NB4 (cell line): ENCODE results near the gene LCE3A.

Source experiments
- MYC ChIP-seq: IDR thresholded peaks from 2 replicates; pipeline ENCODE4 v1.6.1; 2011; ENCODE audit warnings: low read depth, low read length
- POLR2A ChIP-seq: IDR thresholded peaks from 2 replicates; pipeline ENCODE4 v1.6.1; 2011; ENCODE audit warnings: mild to moderate bottlenecking; ENCODE audit not compliant: insufficient read length; ENCODE audit errors: extremely low read depth
- TF ChIP-seq, protein P1 (sequence below): IDR thresholded peaks from one replicate; pipeline ENCODE4 v1.5.1; 2012; ENCODE audit warnings: low read depth, low read length

DNA sequence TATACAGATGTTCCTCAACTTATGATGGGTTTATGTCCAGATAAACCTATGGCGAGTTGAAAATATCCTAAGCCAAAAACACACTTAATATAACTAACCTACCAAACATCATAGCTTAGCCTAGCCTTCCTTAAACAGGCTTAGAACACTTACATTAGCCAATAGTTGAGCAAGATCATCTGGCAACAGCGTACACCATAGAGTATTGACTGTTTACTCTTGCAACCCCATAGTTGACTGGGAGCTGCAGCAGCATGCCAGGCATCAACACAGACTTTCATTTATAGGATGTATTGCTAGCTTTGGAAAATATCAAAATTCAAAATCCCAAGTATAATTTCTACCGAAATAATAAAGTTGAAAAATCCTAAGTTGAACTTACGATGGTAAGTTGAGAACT lies 34.8 kb upstream of the LCE3A start:
- TF ChIP-seq, protein P1, sequence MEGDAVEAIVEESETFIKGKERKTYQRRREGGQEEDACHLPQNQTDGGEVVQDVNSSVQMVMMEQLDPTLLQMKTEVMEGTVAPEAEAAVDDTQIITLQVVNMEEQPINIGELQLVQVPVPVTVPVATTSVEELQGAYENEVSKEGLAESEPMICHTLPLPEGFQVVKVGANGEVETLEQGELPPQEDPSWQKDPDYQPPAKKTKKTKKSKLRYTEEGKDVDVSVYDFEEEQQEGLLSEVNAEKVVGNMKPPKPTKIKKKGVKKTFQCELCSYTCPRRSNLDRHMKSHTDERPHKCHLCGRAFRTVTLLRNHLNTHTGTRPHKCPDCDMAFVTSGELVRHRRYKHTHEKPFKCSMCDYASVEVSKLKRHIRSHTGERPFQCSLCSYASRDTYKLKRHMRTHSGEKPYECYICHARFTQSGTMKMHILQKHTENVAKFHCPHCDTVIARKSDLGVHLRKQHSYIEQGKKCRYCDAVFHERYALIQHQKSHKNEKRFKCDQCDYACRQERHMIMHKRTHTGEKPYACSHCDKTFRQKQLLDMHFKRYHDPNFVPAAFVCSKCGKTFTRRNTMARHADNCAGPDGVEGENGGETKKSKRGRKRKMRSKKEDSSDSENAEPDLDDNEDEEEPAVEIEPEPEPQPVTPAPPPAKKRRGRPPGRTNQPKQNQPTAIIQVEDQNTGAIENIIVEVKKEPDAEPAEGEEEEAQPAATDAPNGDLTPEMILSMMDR = no peak
- TF ChIP-seq MYC (no peak), POLR2A (no peak)
